ENCODE measurements around the gene SPP1. TPM values are rescaled to one million over a fixed set of nuclear protein-coding genes. Genes with fewer than 3 reads are reported as not detected.

SPP1 gene
- total RNA-seq, 1 donor, result 7.6 TPM

GRCh38 chr4:87970121-87970520 lies 5.4 kb upstream of the SPP1 start:
- H3K79me2 ChIP-seq (ENCODE audit: insufficient read depth, low read length), result no peaks in the 10 kb centered on the region
- no peak overlapping the region for H3K4me2 ChIP-seq (ENCODE audit: insufficient read depth, low read length)
- no peaks in the 10 kb centered on the region for H3K9me3 ChIP-seq (ENCODE audit: low read depth, low read length)
- H2AFZ ChIP-seq (ENCODE audit: low read length), result no peak overlapping the region
- peaks cover 11% of the 10 kb centered on the region for H3K4me1 ChIP-seq (ENCODE audit: insufficient read depth, low read length)
- H3K27ac ChIP-seq (ENCODE audit: low read depth, low read length), result no peak overlapping the region
- no peak for DNase-seq (ENCODE audit: insufficient read length, low spot score, missing footprints)
- H3K36me3 ChIP-seq (ENCODE audit: insufficient read depth, low read length), result no peaks in the 10 kb centered on the region
- H3K27me3 ChIP-seq (ENCODE audit: insufficient read depth, low read length), result peaks cover 5% of the 10 kb centered on the region
- no peaks in the 10 kb centered on the region for H4K20me1 ChIP-seq (ENCODE audit: insufficient read depth, low read length)
- H3K4me3 ChIP-seq (ENCODE audit: insufficient read depth, low read length), result no peak overlapping the region
- TF ChIP-seq CTCF (IDR thresholded peaks at IDR 0.05; ENCODE audit: extremely low read depth, low read depth, low read length), result no peak

- H3K36me3 ChIP-seq (ENCODE audit: insufficient read depth, low read length), result no peaks in the 10 kb centered on the region
- peaks cover 18% of the 10 kb centered on the region for H3K4me1 ChIP-seq (ENCODE audit: insufficient read depth, low read length)
- H3K27me3 ChIP-seq (ENCODE audit: insufficient read depth, low read length), result peaks cover 14% of the 10 kb centered on the region
- no peak overlapping the region for H2AFZ ChIP-seq (ENCODE audit: low read length)
- H3K27ac ChIP-seq (ENCODE audit: low read depth, low read length), result no peak overlapping the region
- TF ChIP-seq CTCF (IDR thresholded peaks at IDR 0.05; ENCODE audit: extremely low read depth, low read depth, low read length), result no peak
- H3K4me3 ChIP-seq (ENCODE audit: insufficient read depth, low read length), result no peak overlapping the region
- no peaks in the 10 kb centered on the region for H3K79me2 ChIP-seq (ENCODE audit: insufficient read depth, low read length)
- H4K20me1 ChIP-seq (ENCODE audit: insufficient read depth, low read length), result no peaks in the 10 kb centered on the region
- no peaks in the 10 kb centered on the region for H3K9me3 ChIP-seq (ENCODE audit: low read depth, low read length)
- DNase-seq (ENCODE audit: insufficient read length, low spot score, missing footprints), result no peak
- no peak overlapping the region for H3K4me2 ChIP-seq (ENCODE audit: insufficient read depth, low read length)
Measured at GRCh38 chr4:87971866-87972265, 3.6 kb upstream of the SPP1 start.

GRCh38 chr4:87973283-87974169 lies 2.0 kb upstream of the SPP1 start:
- no peaks in the 10 kb centered on the region for H3K79me2 ChIP-seq (ENCODE audit: insufficient read depth, low read length)
- peaks cover 14% of the 10 kb centered on the region for H3K27me3 ChIP-seq (ENCODE audit: insufficient read depth, low read length)
- H4K20me1 ChIP-seq (ENCODE audit: insufficient read depth, low read length), result no peaks in the 10 kb centered on the region
- no peaks in the 10 kb centered on the region for H3K36me3 ChIP-seq (ENCODE audit: insufficient read depth, low read length)
- peak; percentile 68 for DNase-seq (ENCODE audit: insufficient read length, low spot score, missing footprints)
- H3K4me3 ChIP-seq (ENCODE audit: insufficient read depth, low read length), result peak overlapping the region; percentile 57
- peak overlapping the region; percentile 80 for H3K4me2 ChIP-seq (ENCODE audit: insufficient read depth, low read length)
- H2AFZ ChIP-seq (ENCODE audit: low read length), result peak overlapping the region; percentile 86
- TF ChIP-seq CTCF (IDR thresholded peaks at IDR 0.05; ENCODE audit: extremely low read depth, low read depth, low read length), result peak; percentile 89
- H3K9me3 ChIP-seq (ENCODE audit: low read depth, low read length), result no peaks in the 10 kb centered on the region
- H3K27ac ChIP-seq (ENCODE audit: low read depth, low read length), result peak overlapping the region; percentile 89
- peaks cover 18% of the 10 kb centered on the region for H3K4me1 ChIP-seq (ENCODE audit: insufficient read depth, low read length)

- no peak for TF ChIP-seq CTCF (IDR thresholded peaks at IDR 0.05; ENCODE audit: extremely low read depth, low read depth, low read length)
- H4K20me1 ChIP-seq (ENCODE audit: insufficient read depth, low read length), result no peaks in the 10 kb centered on the region
- peak; percentile 65 for DNase-seq (ENCODE audit: insufficient read length, low spot score, missing footprints)
- H3K4me2 ChIP-seq (ENCODE audit: insufficient read depth, low read length), result peak overlapping the region; percentile 62
- peaks cover 10% of the 10 kb centered on the region for H3K27me3 ChIP-seq (ENCODE audit: insufficient read depth, low read length)
- H3K27ac ChIP-seq (ENCODE audit: low read depth, low read length), result no peak overlapping the region
- H3K79me2 ChIP-seq (ENCODE audit: insufficient read depth, low read length), result no peaks in the 10 kb centered on the region
- no peaks in the 10 kb centered on the region for H3K9me3 ChIP-seq (ENCODE audit: low read depth, low read length)
- H3K36me3 ChIP-seq (ENCODE audit: insufficient read depth, low read length), result no peaks in the 10 kb centered on the region
- H2AFZ ChIP-seq (ENCODE audit: low read length), result peak overlapping the region; percentile 64
- peaks cover 18% of the 10 kb centered on the region for H3K4me1 ChIP-seq (ENCODE audit: insufficient read depth, low read length)
- peak overlapping the region; percentile 38 for H3K4me3 ChIP-seq (ENCODE audit: insufficient read depth, low read length)
Measured at GRCh38 chr4:87974856-87975462, 555 bp upstream of the SPP1 start.

All from osteoblast (primary cell).